Measurements from ENCODE around the gene NKPD1. TPM values are rescaled to one million over a fixed set of nuclear protein-coding genes. Genes with fewer than 3 reads are reported as not detected.

The NKPD1 gene
- total and polyA plus RNA-seq, 9 of the 15 experiments (the other 6 are each of a cell fraction or from before 2014, with no cell fraction given): 0.03 to 0.09 (median 0.04) TPM; not detected in 5

GRCh38 chr19:45142016-45142725 is 18.6 kb downstream of the NKPD1 start (continued):
- TF ChIP-seq ZNF318 (IDR thresholded peaks at IDR 0.05; ENCODE audit: borderline replicate concordance in 1 of 2, low read depth in 1 of 2) (no peak), HNRNPUL1 (IDR thresholded peaks at IDR 0.05; ENCODE audit: low read length) (no peak), RB1 (IDR thresholded peaks at IDR 0.05; ENCODE audit: low read depth) (no peak), ELK3 (CRISPR knock-in tag; IDR thresholded peaks at IDR 0.05) (no peak), KAT7 (CRISPR knock-in tag; IDR thresholded peaks at IDR 0.05; ENCODE audit: borderline replicate concordance) (no peak), JUNB (CRISPR knock-in tag; conservative IDR thresholded peaks at IDR 0.05) (no peak), ZNF143 (CRISPR knock-in tag; IDR thresholded peaks at IDR 0.05) (no peak)
- TF ChIP-seq, protein P1, sequence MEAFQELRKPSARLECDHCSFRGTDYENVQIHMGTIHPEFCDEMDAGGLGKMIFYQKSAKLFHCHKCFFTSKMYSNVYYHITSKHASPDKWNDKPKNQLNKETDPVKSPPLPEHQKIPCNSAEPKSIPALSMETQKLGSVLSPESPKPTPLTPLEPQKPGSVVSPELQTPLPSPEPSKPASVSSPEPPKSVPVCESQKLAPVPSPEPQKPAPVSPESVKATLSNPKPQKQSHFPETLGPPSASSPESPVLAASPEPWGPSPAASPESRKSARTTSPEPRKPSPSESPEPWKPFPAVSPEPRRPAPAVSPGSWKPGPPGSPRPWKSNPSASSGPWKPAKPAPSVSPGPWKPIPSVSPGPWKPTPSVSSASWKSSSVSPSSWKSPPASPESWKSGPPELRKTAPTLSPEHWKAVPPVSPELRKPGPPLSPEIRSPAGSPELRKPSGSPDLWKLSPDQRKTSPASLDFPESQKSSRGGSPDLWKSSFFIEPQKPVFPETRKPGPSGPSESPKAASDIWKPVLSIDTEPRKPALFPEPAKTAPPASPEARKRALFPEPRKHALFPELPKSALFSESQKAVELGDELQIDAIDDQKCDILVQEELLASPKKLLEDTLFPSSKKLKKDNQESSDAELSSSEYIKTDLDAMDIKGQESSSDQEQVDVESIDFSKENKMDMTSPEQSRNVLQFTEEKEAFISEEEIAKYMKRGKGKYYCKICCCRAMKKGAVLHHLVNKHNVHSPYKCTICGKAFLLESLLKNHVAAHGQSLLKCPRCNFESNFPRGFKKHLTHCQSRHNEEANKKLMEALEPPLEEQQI (IDR thresholded peaks at IDR 0.05): no peak

All from K562 (cell line).